Pancreas (tissue), 10 donors: ENCODE results near the gene GDF7. TPM values are rescaled to one million over a fixed set of nuclear protein-coding genes. Genes with fewer than 3 reads are reported as not detected.

ENCODE experiments used
- ATAC-seq, 4 donors: fragments of 200-7000 bp; cut with Tn5 transposase; one replicate each; pipeline versions ENCODE4 v1.8.0 to v1.9.1; 2020; ENCODE audit warnings: mild to moderate bottlenecking in 4 of 4, moderate library complexity in 4 of 4
- DNase-seq, 6 donors: peaks; one replicate each; pipeline ENCODE4 v3.0.0-alpha.2; 2020
- FAIRE-seq: peaks from 2 replicates; lab custom pipeline; 2012; peaks lifted over from hg19 to GRCh38; lab: Jason Lieb, UNC
- H3K27ac ChIP-seq, 4 donors: fragments of 200-600 bp; sonication (generic); 1 replicate in 3 of 4; 2 replicates in 1 of 4; pipeline versions ENCODE4 v1.5.0 to v1.8.0; 2020
- H3K27me3 ChIP-seq, 4 donors: fragments of 200-600 bp; one replicate each; pipeline ENCODE4 v1.8.0; 2021
- H3K36me3 ChIP-seq, 3 donors: fragments of 200-600 bp; sonication (generic) in 1 of 3; one replicate each; pipeline versions ENCODE4 v1.5.0 to v1.8.0; 2020 to 2021
- H3K4me1 ChIP-seq, 3 donors: fragments of 200-600 bp; one replicate each; pipeline ENCODE4 v1.8.0; 2021
- H3K4me3 ChIP-seq, 4 donors: fragments of 200-600 bp; sonication (generic) in 2 of 4; one replicate each; pipeline versions ENCODE4 v1.5.0 to v1.8.0; 2020 to 2021
- H3K9me3 ChIP-seq, 4 donors: fragments of 200-600 bp; one replicate each; pipeline ENCODE4 v1.8.0; 2021
- WGBS, 2 donors: extraction: QIAGEN DNeasy Blood & Tissue Kit; methylation state at CpG; one replicate each; pipeline ENCODE4 v1.1.7; 2013; 5-methylcytosine and 5-hydroxymethylcytosine counted together
- intact Hi-C, 3 donors: fragments of 100-400 bp; cut with DNase I; formaldehyde crosslinking; loops; one replicate each; pipeline versions ENCODE4 v1.11.1 to v1.14.2; 2022
- polyA plus RNA-seq, 2 donors: library from polyadenylated mRNA; stranded (reverse); fragments of 200-250 nt; gene quantifications; one replicate each; pipeline ENCODE4 v1.2.3, GENCODE V29; 2013
- total RNA-seq, 6 donors: library from RNA; stranded (reverse); fragmentation: NEBNext Ultra II Directional in 4 of 6; extraction: Animal tissue kit (Norgen Biotek cat#: 25700) in 4 of 6; gene quantifications; one replicate each; pipeline versions ENCODE4 v1.2.1 to v1.2.4, GENCODE V29; 2021 to 2023
- TF ChIP-seq, protein P1 (sequence below), 4 donors: fragments of 200-600 bp; sonication (generic) in 3 of 4; IDR thresholded peaks; one replicate each; pipeline versions ENCODE4 v1.5.0 to v1.8.0; 2021; ENCODE audit warnings: antibody characterized with exemption in 4 of 4
- donor health status: healthy with polysubstance abuse.
- donor health status: DM: no; HTN: no; CAD: no; lungs with moderate emphysema.
- donor health status: DM: no; HTN: no; CAD: no.
- donor health status: control.
- donor health status: control.
- donor health status: Bipolar disorder and iron deficiency.
- donor health status: DM: yes; HTN: yes; CAD: no.
- donor health status: DM: no; HTN: no; CAD: no.
- donor health status: DM: no; HTN: no; CAD: no.
- donor health status: DM: yes; HTN: yes; CAD: no.

GDF7 gene
- total and polyA plus RNA-seq, 8 donors: 0.16 to 0.98 (median 0.73) TPM

DNA sequence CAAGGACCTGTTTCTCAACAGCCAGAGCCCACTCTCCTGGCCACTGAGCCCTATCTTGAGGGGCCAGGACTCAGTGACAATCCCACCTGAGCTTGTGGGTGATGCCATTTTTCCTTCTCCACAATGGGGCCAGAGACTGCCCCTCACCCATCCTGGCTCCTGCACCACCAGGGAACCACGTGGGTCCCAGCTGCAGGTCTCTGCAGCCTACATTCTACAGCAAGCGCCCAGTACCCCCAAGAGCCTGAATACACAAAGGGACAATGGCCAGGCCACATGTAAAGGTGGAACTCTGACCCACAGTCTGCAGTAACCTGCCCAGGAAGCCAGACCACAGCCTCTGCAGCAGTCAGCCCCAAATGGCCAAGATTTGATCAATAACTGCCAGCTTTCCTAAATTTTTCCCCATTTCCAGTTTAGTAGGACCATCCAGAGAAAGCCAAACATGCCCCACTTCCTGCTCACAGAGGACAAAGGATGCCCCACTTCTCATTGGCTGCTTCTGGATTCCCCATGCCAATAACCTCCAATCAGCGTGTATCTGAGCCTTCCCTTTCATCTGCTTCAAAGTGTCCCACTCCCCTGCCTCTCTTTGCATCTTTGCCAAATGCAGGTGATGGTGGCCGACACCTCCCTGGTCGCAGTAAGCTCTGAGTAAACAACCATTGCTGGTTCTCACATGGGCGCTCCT, 35.2 kb upstream of the GDF7 start:
- Histone ChIP-seq H3K4me1 (peaks cover 0 to 16% (median 0%) of the 10 kb centered on the region in 3 donors), H3K4me3 (no peak overlapping the region), H3K9me3 (no peaks in the 10 kb centered on the region), H3K27ac (no peak overlapping the region), H3K36me3 (peaks cover 0 to 6% (median 0%) of the 10 kb centered on the region in 3 donors), H3K27me3 (no peaks in the 10 kb centered on the region)
- intact Hi-C loops: no loop called here
- no peak for FAIRE-seq
- TF ChIP-seq, protein P1, sequence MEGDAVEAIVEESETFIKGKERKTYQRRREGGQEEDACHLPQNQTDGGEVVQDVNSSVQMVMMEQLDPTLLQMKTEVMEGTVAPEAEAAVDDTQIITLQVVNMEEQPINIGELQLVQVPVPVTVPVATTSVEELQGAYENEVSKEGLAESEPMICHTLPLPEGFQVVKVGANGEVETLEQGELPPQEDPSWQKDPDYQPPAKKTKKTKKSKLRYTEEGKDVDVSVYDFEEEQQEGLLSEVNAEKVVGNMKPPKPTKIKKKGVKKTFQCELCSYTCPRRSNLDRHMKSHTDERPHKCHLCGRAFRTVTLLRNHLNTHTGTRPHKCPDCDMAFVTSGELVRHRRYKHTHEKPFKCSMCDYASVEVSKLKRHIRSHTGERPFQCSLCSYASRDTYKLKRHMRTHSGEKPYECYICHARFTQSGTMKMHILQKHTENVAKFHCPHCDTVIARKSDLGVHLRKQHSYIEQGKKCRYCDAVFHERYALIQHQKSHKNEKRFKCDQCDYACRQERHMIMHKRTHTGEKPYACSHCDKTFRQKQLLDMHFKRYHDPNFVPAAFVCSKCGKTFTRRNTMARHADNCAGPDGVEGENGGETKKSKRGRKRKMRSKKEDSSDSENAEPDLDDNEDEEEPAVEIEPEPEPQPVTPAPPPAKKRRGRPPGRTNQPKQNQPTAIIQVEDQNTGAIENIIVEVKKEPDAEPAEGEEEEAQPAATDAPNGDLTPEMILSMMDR (IDR thresholded peaks at IDR 0.05): no peak
- DNase-seq: peak in 1 of 6 donors; percentile 18
- whole genome bisulfite sequencing, 2 donors: 83 to 85% methylated on average over 6 of the region's 6 CpGs
- no peak for ATAC-seq

DNA sequence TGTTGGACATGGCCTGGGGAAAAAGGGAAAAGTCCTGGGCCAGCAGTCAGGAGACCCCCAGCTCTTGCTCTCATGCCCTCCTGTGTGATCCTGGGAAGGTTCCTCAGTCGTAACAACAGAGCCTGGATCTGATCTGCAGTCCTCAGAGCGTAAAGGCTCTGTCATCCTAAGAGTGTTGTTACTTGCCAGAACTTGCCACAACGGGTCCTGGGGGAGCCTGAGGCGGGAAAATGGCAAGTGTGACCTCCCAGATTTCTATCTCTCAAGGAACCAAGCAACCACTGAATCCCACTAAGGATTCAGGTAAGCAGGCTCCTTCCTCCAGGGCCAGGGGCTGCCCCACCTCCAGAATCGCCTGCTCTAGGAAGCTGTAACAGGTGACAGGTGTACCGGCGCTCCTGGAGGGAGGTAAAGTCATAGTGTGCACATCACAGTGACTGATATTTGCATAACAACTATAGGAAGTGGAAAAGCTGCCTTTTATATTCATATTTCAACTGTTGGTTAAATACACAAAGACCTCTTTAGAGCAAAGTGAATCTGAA, 34.4 kb upstream of the GDF7 start:
- DNase-seq: peak in 1 of 6 donors; percentile 16

DNA sequence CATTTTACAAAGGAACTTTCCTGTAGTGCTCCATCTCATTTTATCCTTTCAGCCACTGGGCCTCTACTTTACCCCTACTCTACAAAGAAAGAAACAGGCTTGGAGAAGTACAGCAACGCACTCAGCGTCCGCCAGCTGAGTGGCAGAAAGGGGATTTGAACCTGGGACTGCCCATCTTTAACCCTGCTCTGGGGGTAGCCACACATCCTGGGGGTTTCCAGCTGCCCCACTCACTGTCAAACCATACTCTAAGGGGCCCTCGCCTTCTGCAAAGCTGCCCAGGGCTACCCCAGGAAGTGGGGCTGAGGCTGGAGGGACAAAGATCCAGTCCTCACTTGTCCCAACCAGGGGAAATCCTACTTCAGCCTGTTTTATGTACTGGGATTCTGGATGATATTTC, 33.9 kb upstream of the GDF7 start:
- peak in 1 of 6 donors; percentile 12 for DNase-seq

More for the DNA sequence above, 34.4 kb upstream of the GDF7 start:
- no peaks in the 10 kb centered on the region for H3K9me3 ChIP-seq
- no peak for FAIRE-seq
- H3K27ac ChIP-seq: peak overlapping the region in 2 of 4 donors; percentile 80 to 85
- H3K4me1 ChIP-seq: peaks cover 0 to 16% (median 0%) of the 10 kb centered on the region in 3 donors
- peaks cover 0 to 6% (median 0%) of the 10 kb centered on the region in 3 donors for H3K36me3 ChIP-seq
- intact Hi-C loops: no loop called here
- TF ChIP-seq, protein P1 (IDR thresholded peaks at IDR 0.05): no peak
- ATAC-seq: no peak
- 87 to 94% methylated on average over 7 of the region's 7 CpGs for WGBS, 2 donors
- no peaks in the 10 kb centered on the region for H3K27me3 ChIP-seq
- no peak overlapping the region for H3K4me3 ChIP-seq

DNA sequence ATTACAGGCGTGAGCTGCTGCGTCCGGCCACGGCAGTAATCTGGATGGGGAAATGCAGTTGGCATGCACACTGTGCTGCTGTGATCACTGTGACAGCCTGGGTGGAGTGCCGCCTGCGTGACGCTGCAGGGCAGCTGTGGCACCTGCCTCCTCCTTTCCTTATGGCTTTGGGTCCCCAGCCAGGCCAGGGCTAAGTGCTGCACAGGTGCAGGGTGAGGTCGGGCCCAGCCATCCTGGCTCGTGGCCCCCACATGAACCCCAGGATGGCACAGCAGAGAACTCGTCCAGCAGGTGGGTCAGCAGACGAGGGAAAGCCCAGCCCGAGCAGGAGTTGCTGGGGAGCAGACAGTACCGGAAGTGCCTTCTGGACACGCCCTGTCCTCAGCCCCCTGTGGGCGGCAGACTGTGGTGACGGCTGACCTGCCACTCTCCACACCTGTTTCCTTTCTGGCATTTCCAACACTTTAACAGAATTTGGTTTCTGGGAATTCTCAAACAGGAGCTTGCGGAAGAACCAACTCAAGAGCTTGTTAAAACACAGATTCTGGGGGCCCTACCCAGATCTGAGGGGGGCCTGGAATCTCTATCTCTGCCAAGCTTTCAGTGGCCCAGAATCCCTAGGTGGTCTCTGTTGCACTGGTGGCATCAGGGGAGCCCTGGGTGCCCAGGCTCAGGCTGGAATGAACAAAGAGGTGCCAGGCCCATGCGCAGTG, 33.0 kb upstream of the GDF7 start:
- ATAC-seq (peak; percentile 65 to 80 (median 78)), DNase-seq (peak in 5 of 6 donors; percentile 55 to 82 (median 61)), FAIRE-seq (no peak)
- WGBS, 2 donors: 65 to 66% methylated on average over 18 of the region's 18 CpGs
- TF ChIP-seq, protein P1 (IDR thresholded peaks at IDR 0.05): no peak
- H3K36me3 ChIP-seq: peaks cover 0 to 6% (median 0%) of the 10 kb centered on the region in 3 donors
- H3K27ac ChIP-seq: peak overlapping the region; percentile 57 to 85 (median 74)
- H3K27me3 ChIP-seq: no peaks in the 10 kb centered on the region
- H3K4me3 ChIP-seq: no peak overlapping the region
- intact Hi-C loops: no loop called here
- H3K9me3 ChIP-seq: no peaks in the 10 kb centered on the region
- peaks cover 0 to 16% (median 0%) of the 10 kb centered on the region in 3 donors for H3K4me1 ChIP-seq

More for the DNA sequence above, 33.9 kb upstream of the GDF7 start:
- Histone ChIP-seq H3K9me3 (no peaks in the 10 kb centered on the region), H3K4me1 (peaks cover 0 to 16% (median 0%) of the 10 kb centered on the region in 3 donors), H3K27ac (peak overlapping the region; percentile 57 to 85 (median 74)), H3K4me3 (no peak overlapping the region), H3K27me3 (no peaks in the 10 kb centered on the region), H3K36me3 (peaks cover 0 to 6% (median 0%) of the 10 kb centered on the region in 3 donors)
- FAIRE-seq (no peak), ATAC-seq (no peak)
- intact Hi-C loops: no loop called here
- TF ChIP-seq, protein P1 (IDR thresholded peaks at IDR 0.05): no peak
- WGBS, 2 donors: 94% methylated on average over 4 of the region's 4 CpGs
